ENCODE results near the gene SLC13A2.

DNA sequence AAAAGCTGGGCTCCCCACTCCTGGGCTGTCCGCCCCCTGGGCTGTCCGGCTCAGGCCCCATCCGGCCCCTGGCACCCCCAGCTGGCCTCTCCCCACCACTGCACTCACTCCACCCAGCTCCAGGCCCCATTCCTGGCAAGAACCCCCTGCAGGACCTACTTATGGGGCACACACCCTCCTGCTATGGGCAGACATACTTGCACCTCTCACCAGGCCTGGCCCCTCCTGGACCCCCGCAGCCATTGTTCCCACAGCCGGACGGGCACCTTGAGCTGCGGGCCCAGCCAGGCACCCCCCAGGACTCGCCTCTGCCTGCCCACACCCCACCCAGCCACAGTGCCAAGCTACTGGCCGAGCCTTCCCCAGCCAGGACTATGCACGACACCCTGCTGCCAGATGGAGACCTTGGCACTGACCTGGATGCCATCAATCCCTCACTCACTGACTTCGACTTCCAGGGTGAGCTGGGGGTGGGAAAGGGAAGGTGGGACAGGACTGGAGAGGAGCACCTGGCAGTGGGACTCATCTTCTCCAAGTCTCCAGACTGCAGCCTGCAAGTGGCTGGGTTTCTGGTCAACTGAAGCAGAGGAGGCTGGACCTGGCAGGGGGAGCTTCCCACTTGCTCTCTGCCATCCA lies 61.4 kb downstream of the SLC13A2 start:
- TF ChIP-seq POLR2A (IDR thresholded peaks at IDR 0.05), result no peak
- TF ChIP-seq, protein P1, sequence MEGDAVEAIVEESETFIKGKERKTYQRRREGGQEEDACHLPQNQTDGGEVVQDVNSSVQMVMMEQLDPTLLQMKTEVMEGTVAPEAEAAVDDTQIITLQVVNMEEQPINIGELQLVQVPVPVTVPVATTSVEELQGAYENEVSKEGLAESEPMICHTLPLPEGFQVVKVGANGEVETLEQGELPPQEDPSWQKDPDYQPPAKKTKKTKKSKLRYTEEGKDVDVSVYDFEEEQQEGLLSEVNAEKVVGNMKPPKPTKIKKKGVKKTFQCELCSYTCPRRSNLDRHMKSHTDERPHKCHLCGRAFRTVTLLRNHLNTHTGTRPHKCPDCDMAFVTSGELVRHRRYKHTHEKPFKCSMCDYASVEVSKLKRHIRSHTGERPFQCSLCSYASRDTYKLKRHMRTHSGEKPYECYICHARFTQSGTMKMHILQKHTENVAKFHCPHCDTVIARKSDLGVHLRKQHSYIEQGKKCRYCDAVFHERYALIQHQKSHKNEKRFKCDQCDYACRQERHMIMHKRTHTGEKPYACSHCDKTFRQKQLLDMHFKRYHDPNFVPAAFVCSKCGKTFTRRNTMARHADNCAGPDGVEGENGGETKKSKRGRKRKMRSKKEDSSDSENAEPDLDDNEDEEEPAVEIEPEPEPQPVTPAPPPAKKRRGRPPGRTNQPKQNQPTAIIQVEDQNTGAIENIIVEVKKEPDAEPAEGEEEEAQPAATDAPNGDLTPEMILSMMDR (IDR thresholded peaks at IDR 0.05), result no peak
